DMS153 treated with DMSO at 0.1 percent for 48 hours (cell line): ENCODE data around the gene GALNT18.
A peak's percentile ranks its signal among the peaks of the same experiment; 100 is the strongest.

Experiments
- DNase-seq: peaks from one replicate; lab custom pipeline; 2025; ENCODE audit not compliant: unreplicated experiment; lab: John Stamatoyannopoulos, UW

The GALNT18 gene

GRCh38 chr11:11588891-11589290 lies 32.9 kb downstream of the GALNT18 start:
- no peak for DNase-seq

GRCh38 chr11:11588243-11588642 lies 33.6 kb downstream of the GALNT18 start:
- no peak for DNase-seq

GRCh38 chr11:11587122-11587521 lies 34.7 kb downstream of the GALNT18 start:
- no peak for DNase-seq

- no peak for DNase-seq
Measured at GRCh38 chr11:11586465-11586864, 35.3 kb downstream of the GALNT18 start.

- DNase-seq = no peak
Measured at GRCh38 chr11:11584937-11585336, 36.9 kb downstream of the GALNT18 start.

- DNase-seq = no peak
Measured at GRCh38 chr11:11584530-11584810, 37.3 kb downstream of the GALNT18 start.

GRCh38 chr11:11583801-11584529 lies 37.8 kb downstream of the GALNT18 start:
- no peak for DNase-seq

- DNase-seq = no peak
Measured at GRCh38 chr11:11582011-11582701, 39.6 kb downstream of the GALNT18 start.

- DNase-seq = no peak
Measured at GRCh38 chr11:11581481-11581880, 40.3 kb downstream of the GALNT18 start.

GRCh38 chr11:11580841-11581411 lies 40.9 kb downstream of the GALNT18 start:
- peak; percentile 12 for DNase-seq

GRCh38 chr11:11580012-11580411 lies 41.8 kb downstream of the GALNT18 start:
- no peak for DNase-seq

GRCh38 chr11:11579012-11579988 lies 42.5 kb downstream of the GALNT18 start:
- DNase-seq = peak; percentile 30

GRCh38 chr11:11577932-11578911 lies 43.6 kb downstream of the GALNT18 start:
- DNase-seq = peak; percentile 66

- DNase-seq = no peak
Measured at GRCh38 chr11:11577251-11577855, 44.5 kb downstream of the GALNT18 start.

GRCh38 chr11:11574373-11575287 lies 47.2 kb downstream of the GALNT18 start:
- no peak for DNase-seq

GRCh38 chr11:11572386-11572785 lies 49.4 kb downstream of the GALNT18 start:
- DNase-seq = no peak

GRCh38 chr11:11571893-11572292 lies 49.9 kb downstream of the GALNT18 start:
- no peak for DNase-seq

- DNase-seq = no peak
Measured at GRCh38 chr11:11570823-11571222, 51.0 kb downstream of the GALNT18 start.
